GM21381 (cell line): ENCODE data around the gene ACOX2.

Experiments used
- ATAC-seq: cut with Tn5 transposase; IDR thresholded peaks from one replicate; pipeline ENCODE4 v1.9.1; 2021; ENCODE audit warnings: mild to moderate bottlenecking, moderate library complexity; ENCODE audit not compliant: unreplicated experiment

Gene ACOX2

GRCh38 chr3:58514405-58514804, 22.6 kb downstream of the ACOX2 start:
- no peak for ATAC-seq

- ATAC-seq: no peak
Measured at GRCh38 chr3:58508437-58508836, 28.6 kb downstream of the ACOX2 start.

GRCh38 chr3:58507356-58508078, 29.5 kb downstream of the ACOX2 start:
- no peak for ATAC-seq

- ATAC-seq: no peak
Measured at GRCh38 chr3:58502872-58503271, 34.1 kb downstream of the ACOX2 start.

DNA sequence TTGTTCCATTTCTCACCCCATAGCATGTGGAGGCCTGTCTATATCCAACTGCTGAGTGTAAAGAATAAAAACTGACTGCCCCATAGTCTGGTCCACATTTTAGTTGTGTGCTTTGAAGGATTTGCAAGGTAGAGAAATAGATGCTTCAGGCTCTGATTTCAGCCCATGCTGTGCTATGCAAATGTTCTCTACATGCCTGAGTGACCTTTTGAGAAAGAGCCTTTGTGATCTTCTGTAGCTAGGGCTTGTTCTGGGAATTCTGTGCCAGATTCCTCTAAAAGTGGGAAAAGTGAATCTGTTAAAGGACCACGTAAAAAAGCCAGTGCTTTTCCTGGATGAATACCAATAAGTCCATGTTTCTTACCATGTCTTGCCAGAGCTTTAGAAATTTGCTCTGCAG, 39.9 kb downstream of the ACOX2 start:
- no peak for ATAC-seq

DNA sequence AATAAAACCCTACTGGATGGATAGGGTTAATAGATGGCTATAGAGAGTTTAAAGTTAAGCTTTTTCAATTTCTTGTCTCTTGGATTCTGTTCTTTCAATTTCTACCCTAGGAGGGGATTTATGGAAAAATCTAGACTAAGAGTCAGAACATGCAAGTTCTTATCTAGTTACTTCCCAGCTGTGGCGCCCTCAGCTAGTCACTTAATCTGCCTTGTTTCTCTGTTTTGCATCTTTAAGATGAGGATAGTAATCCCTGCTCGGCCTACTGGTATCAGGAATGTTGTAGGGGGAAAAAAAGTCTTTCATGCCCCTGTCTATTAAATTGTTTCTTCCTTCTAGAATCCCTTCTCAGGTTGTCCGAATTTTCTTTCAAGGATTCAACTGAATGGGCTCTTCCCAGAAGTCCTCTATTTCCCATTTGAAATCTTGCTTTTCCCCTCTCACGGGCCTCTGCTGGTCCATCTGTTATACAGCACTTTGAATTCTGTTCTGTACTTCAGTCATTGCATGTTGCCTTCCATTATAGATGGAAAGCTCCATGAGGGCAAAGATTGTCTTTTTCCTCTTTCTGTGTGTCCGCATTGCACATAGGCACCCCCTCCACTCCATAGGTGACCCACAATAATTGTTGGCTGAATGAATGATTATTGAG, 40.7 kb downstream of the ACOX2 start:
- no peak for ATAC-seq

DNA sequence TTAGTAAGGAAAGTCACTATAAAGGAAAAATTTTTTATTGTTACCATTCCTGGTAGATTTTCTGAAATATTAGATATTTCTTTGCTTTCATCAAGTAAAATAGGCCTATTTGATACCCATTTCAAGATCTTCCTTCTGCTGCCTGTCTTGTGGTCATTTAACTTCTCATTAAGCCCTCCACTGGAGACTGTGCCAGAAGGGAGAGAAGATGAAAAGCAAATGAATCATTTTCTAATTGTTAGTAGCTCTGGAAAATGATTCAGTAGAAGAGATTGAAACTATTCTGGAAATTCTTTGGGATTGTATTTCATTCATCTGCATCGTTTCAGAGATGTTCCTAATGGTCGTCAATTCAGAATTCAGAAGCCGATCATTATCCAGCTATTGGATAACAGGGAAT, 41.9 kb downstream of the ACOX2 start:
- ATAC-seq: no peak

- ATAC-seq: no peak
Measured at GRCh38 chr3:58494107-58494506, 42.9 kb downstream of the ACOX2 start.

DNA sequence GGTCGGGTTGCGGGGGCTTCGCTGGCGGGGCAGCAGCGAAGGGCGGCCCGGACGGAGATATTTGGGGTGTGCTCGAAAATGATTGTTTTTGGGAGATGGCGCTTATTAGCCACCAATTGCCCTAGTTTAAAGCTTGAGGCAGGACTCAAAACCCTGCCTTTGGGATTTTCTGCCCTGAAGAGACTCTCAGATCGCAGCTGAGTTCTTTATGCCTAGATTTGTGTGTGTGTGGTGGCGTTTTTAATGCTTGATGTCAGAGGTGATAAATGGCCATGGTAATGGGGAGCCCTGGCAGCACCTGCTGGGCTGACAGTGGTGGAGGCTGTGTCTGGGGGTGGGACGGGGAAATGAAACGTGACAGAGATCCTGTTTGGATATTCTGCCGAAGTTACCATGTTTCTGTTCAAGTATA, 44.5 kb downstream of the ACOX2 start:
- ATAC-seq: no peak

DNA sequence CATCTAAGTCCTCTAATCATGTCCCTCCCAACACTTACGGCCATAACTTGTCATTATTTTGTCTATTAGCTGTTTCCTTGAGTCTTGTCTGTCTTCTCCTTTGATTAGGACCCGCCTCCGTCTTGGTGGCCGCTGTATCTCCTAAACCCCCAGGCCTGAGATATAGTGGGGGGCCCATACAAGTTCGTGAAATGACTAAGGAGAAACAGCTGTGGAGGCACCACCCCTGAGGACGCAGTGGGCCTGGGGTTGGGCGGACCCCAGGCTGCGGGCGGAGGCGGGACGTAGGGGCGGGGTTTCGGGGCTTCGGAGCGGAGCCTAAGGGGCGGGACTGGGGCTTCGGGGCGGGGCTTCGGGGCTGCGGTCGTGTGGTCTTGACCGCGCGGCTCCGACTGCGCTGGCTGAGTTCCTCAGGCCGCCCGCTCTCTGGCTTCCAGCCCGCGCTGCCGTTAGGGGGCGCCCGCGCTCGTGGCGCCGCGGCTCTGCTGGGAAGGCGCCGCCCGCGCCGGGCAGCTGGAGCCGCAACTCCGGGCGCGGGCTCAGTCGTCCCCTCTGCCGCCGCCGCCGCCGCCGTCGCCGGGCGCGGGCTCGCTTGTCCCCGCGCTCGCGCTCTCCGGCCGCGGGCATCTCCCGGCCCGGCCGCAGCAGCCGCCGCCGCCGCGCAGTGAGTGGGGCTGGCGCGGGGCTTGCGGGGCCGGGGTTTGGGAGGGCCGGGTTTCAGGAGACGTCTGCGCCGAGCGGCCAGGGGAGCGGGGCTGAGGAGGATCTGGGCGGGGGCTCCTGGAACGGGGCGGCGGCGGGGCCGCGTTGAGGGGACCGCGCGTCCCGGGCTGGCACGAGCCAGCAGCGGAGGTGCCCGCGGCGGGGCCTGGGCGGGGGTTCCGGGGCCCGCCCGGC, 45.2 kb downstream of the ACOX2 start, which contains the start of gene KCTD6:
KCTD6 (plus strand) TSS at position 591 of the 897 bp plus-strand sequence. CDS start 6,660 bp downstream, outside the sequence.
- peak; percentile 91 for ATAC-seq

DNA sequence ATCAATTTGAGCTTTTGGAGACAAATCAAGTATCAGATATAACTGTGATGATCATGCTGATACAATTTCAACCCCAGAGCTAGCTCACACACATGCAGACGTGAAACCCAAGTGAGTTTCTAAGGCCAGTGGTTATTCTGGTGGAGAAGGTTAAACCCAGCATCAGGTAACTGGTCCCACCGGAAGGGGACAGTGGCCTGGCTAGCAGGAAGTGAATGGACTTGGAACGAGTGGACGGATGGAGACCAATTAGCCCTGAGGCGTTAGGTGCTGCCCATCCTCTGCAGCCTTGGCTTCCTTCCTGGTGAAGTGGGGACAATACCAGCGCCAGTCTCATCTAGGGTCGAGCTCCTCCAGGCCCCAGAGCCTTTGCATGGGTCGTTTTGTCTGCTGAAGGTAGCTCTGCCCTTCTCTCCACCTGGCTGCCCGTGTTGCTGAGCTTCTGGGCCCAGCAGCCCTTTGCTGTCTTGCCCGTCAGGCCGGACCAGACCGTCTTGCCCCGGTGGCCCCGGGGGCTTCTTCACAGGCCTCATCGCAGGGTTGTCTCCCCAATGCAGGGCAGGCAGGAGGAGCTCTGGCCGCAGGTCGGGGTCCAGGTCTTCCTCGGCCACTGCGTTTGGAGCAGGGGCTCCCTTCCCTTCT, 46.0 kb downstream of the ACOX2 start:
- ATAC-seq: no peak

DNA sequence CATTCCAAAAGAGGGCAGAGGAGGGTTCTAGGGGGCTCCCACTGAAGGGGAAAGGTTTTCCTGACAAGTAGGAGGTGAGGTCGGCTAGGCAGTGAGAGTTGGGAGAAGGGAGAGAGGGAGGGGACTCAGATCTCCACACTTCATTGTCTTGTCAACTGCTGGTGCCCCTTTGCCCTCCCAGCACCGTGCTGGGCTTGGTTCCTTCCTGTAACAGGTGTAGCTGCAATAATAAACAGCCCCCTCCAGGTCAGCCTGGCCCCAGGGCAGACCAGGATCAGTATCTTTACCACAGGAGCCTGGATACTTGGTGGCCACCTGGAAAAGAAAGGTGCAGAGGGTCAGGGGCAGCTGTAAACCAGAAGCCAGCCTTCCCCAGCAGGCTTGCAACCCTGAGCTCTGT, 48.0 kb downstream of the ACOX2 start:
- no peak for ATAC-seq

- ATAC-seq: no peak
Measured at GRCh38 chr3:58487140-58487886, 49.7 kb downstream of the ACOX2 start.

- ATAC-seq: no peak
Measured at GRCh38 chr3:58485801-58486435, 51.1 kb downstream of the ACOX2 start.

GRCh38 chr3:58484722-58485069, 52.3 kb downstream of the ACOX2 start:
- no peak for ATAC-seq

DNA sequence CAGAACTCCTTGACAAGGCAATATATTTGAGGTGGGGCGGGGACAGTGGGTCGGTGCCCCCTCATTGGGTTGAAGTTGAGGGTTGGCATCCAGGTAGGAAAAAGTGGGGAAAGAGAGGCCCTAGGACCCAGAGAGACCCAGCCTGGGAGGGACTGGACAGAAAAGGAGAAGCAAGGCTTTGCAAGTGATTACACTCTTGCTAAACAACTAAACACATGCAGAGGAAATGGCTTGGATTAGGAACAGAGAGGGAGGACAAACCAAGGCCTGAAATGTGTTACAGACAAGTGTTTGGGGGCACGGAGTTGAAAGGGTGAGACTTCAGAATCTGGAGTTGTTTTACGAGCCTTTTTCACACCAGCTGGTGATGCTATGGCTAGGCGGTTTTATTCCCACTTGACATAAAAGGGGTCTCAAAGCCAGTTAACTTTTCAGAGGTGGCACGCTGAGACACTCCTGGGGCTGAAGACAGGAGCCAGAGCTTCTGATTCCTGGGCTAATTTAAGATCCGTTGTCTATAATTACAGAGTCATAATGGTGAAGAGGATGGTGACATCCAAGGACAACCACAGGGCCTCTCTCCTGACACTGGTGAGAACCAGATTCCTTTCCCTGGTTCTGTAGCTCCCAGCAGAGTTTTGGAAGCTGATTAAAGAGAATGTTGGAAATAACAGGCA, 52.8 kb downstream of the ACOX2 start:
- ATAC-seq: no peak

DNA sequence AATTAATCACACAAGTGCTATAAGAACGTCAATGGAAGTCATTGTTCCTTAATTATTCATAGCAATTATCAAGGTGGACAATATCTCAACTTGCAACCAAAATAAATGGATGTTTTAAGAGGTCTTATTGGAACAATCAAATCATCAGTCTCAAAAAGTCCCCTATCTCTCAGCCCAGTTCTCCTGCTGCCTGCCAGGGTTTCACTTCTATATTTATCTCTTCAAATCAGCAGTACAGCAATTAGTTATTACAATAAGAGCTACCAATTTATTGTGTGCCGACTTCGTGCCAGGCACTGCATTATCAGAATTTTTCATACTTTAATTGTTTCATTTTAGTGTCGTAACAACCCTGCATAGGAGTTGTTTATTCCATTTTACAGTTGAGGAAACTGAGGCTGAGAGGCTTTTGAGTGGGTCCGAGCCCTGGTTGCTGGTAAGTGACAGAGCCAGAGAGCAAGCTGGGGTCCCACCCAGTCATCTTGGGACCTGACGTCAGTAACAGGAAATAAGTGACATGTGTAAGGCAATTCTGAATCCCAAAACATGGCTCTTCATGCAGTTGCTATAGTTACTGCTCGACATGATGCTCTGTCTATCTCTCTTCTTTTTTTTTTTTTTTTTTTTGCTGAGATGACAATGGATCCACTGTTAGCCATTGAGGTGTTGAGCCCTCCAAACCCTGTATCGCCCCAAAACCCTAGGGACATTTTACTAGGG, 53.9 kb downstream of the ACOX2 start:
- ATAC-seq: no peak

DNA sequence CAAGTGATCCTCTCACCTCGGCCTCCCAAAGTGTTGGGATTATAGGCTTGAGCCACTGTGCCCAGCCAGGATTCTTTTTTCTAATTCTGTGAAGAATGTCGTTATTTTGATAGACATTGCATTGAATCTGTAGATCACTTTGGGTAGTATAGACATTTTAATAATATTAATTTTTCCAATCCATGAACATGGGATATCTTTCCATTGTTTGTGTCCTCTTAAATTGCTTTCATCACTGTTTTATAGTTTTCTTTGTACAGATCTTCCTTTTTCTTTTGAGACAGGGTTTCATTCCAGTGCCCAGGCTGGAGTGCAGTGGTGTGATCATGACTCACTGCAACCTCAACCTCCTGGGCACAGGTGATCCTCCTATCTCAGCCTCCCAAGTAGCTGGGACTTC, 56.7 kb downstream of the ACOX2 start:
- ATAC-seq: no peak

- no peak for ATAC-seq
Measured at GRCh38 chr3:58478781-58479180, 58.2 kb downstream of the ACOX2 start.
